KBM-7 (cell line): ENCODE data around the gene TMEM131.
"Not testable (repeated sequence)": the region's sequence is repeated elsewhere in the genome, so short reads cannot be mapped to it uniquely, and the experiment has no call there.

ENCODE experiments used
- DNase-seq: peaks from one replicate; pipeline ENCODE4 v3.0.0-alpha.2; 2015
- in situ Hi-C: fragments of 300-500 bp; cut with MboI; formaldehyde crosslinking; loops from 2 replicates; pipeline ENCODE4 v1.14.3; 2020; ENCODE audit warnings: low sequenced_read_pairs, low pct_unique_long_range_greater_than_20kb, mixed read lengths

Gene TMEM131

DNA sequence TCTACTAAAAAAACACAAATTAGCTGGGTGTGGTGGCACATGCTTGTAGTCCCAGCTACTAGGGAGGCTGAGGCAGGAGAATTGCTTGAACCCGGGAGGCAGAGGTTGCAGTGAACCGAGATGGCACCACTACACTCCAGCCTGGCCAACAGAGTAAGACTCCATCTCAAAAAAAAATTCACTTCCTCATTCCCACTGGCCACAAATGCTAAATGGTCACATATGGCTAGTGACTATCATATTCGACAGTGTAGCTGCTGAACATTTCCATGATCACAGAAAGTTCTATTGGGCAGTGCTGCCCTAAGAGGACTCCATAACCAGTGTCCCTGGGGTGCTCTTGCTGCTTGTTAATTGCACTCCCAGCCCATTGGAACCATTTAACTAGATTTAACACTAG is 26.3 kb upstream of the TMEM131 start:
- DNase-seq, in situ Hi-C loops: not testable (repeated sequence)

DNA sequence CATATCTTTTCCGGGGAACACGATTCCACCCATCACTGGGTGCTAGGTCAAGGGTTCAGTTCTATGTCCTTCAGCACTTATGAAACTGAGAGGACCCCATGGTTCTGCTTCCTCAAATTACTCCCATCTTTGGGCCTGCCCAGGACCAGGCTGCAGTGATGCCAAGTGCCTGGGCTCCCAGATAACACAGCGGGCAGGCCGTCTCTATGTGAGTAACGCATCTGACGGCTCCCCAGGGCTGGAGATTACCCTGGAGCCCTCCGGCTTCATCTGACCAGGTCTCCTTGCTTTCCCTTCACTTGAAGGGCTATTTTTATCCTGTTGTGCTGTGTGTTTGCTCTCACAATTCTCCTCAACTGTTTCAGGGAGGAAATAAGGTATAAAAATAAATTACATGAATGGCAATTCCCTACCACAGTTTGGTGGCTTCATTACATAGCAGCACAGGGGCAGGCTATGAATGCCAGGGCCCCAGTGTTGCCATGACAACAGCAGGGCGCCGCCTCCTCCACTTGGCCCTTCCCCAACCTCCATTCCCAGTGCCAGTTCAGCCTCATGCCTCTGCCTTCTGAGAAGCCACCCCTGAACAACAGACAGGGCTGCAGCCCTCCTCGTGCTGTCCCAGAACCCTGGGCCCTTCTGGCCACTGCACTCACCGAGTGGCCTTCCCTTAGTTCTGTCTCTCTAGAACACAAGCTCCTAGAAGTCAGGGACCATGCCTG is 25.4 kb upstream of the TMEM131 start:
- in situ Hi-C loops, result no loop called here
- no peak for DNase-seq

DNA sequence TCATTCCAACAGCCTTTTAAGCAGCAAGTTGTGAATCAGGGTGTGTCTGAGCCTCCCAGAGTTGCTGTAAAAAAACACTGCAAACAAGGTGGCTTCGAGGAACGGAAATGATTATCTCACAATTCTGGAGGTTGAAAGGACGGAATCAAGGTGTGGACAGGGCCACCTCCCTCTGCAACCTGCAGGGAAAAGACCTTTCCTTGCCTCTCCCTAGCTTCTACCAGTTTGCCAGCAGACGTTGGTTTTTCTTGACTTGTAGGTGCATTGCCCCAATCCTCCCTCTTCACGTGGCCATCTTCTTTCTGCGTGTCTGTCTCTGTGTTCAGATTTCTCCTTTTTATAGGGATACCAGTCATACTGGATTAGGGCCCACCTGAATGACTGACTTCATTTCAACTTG is 24.8 kb upstream of the TMEM131 start:
- no peak for DNase-seq
- in situ Hi-C loops, result no loop called here

DNA sequence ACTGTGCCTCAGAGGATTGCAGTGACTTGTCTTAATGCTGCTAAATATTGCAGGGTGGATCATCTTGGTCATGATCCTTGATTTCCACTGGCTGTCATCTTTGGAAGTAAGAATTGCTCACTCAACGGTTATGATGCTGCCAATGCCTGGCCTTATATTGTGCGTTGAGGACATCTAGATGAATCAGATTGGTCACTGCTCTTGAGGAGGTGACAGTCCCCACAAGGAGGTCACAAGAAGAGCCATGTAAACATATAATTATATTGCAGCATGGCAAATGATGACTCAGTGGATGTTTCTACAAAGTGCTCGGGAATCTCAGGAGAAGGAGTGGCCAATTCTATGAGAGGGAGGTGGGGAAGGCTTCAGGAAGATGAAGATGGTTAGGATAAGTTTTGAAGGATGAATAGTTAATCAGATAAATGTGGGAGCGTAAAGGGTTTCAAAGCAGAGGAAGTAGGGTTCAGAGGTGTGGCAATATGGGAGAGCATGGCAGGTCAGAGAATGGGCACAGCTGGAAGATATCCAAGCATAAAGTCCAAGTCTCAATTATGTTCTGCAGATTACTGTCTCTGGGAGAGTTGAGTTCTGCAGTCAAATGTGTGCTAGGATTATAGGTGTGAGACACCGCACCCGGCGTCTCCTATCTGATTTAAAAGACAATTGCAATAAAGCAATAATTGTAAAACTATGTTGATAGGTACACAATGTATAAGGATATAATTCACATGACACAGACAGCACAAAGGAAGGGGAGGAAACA is 21.3 kb upstream of the TMEM131 start:
- DNase-seq, result no peak
- in situ Hi-C loops, result no loop called here

DNA sequence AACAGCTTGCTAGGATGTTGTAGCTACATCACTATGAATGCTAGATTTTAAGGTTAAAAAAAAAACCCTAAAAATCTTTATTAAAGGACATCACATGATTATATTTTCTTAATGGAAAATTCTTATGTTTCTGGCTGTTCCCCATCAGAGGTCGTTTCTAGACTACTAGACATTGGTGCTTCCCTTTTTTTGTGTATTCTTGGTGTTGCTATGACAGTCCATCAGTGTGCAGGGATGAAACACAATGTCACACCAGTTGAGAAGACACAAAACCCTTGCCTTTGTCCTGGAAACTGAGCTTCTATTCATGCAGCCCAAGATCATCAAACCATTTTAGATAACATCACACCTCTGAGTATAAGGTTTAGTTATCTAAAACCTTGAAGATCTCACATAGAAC is 19.9 kb upstream of the TMEM131 start:
- in situ Hi-C loops, result no loop called here
- DNase-seq, result no peak

DNA sequence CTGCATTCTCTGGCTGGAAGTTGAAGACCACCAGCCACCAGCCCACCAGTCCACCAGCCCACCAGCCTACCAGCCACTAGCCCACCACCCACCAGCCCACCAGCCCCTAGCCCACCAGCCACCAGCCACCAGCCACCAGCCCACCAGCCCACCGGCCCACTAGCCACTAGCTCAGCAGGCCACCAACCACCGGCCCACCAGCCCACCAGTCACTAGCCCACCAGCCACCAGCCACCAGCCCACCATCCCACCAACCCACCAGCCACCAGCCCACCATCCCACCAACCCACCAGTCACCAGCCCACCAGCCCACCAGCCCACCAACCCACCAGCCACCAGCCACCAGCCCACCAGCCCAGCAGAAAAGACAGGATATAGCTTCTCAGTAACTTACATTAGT is 18.6 kb upstream of the TMEM131 start:
- in situ Hi-C loops, result no loop called here
- no peak for DNase-seq

DNA sequence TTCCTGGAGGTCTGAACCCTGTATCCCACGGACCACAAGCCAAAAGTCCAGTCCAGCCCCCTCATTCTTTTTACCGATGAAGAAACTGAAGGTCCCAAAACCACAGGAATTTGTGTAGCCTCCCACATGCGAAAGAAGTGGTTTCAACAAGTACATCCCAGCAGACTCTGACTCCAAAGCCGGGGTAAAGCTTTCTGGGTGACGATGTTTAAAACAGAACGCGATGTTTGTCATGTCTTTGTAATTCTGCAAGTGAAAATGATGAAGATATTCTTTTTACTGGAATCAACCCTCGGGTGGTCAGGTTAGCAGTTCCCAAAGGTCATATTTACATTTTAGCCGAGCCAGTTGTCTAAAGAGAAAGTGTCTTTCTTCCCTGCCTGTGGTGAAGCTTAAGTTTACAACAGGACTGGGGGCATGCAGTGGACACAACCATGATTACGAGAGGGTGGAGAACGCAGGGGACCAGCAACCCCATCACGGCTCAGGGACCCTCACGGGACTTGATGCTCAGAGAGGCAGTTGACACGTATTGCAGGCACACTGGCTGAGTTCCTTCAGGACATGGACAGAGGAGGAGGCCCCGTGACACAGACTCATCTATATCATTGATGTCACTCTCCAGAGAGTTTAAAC is 17.8 kb upstream of the TMEM131 start:
- in situ Hi-C loops, result no loop called here
- DNase-seq, result peak; percentile 19

DNA sequence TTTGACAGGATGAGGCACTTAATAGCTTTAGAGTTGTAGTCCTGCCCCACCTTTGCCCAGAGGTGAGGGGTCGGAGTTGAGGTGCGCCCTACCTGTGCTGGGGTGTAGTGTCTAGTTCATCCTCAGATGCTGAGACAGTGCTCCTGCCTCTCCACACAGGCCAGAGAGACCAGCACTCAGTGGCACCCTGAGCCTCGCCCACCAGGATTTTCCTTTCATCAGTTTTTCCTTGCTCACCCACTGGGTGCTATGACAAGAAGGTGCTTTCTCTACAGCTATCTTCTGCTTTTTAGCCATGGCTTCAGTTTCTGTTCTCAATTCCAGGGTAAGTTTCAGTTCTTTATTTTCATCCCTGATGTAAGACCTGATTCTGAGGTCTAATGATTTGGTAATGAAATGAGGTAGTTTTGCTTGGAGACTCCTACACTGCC is 16.8 kb upstream of the TMEM131 start:
- in situ Hi-C loops, result no loop called here

DNA sequence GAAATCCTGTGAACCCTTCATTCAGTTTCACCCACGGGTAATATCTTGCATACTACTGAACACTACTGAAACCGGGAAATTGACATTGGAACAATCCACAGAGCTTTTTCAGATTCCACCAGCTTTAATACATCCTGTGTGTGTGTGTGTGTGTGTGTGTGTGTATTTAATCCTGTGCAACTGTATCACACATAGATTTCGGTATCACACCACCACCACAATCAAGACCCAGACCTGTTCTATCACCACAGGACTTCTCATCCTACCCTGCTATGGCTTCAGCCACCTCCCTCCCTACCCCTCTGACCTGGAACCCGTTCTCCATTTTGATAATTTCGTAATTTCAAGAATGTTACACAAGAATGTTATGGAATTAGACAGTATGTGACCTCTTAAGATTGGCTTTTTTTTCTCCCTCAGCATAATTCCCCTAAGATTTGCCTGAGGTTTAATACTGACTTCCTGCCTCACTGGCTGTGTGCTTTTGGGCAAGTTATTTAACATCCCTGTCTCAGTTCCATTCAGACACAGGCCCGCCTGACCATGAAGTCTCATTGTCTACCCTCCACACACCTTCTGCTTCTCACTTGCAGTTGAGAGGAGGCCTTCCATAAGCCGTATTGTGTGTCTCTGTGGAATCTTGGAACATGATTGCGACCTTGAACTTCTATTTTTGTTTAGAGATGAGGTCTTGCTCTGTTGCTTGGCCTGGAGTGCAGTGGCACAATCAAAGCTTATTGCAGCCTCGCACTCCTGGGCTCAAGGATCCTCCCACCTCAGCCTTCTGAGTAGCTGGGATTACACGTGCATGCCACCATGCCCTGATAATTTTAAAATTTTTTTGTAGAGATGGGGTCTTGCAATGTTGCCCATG is 14.4 kb upstream of the TMEM131 start:
- in situ Hi-C loops, result no loop called here

More for the DNA sequence above, 16.8 kb upstream of the TMEM131 start:
- DNase-seq, result no peak

DNA sequence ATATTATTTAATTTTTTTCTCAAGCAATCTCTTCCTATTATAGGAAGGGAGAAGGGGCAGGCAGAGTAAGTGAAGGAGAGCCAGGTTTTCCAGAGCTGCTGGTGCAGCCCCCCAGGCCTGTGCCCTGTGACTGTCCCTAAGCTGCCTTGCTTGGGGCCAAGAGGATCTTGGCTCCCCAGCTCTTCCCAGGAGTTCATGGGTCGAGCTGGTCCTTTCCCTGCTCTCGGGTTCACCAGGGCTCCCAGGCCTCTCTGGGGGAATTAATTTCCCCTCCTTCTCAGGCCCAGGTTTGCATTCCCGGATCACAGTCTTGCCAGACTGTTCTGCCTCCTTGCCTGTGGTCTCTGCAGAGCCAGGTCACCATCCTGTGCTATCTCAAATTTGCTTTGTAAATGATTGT is 12.7 kb upstream of the TMEM131 start:
- DNase-seq, result no peak
- in situ Hi-C loops, result no loop called here

More for the DNA sequence above, 14.4 kb upstream of the TMEM131 start:
- no peak for DNase-seq

DNA sequence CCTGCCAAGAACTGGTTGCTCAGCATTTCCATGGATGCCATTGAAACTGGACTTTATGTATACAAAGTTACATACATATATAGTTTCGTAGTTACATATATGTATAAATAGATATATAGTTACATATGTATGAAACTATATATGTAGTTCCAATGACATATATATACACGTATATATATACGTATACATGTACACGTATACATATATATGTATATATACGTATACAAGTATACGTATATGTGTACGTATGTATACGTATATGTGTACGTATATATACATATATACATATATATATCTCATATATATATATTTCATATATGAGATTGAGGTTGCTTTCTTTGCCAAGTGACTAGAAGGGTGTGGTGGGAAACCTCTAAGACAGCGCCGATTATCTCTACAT is 10.6 kb upstream of the TMEM131 start:
- in situ Hi-C loops, result no loop called here
- no peak for DNase-seq

DNA sequence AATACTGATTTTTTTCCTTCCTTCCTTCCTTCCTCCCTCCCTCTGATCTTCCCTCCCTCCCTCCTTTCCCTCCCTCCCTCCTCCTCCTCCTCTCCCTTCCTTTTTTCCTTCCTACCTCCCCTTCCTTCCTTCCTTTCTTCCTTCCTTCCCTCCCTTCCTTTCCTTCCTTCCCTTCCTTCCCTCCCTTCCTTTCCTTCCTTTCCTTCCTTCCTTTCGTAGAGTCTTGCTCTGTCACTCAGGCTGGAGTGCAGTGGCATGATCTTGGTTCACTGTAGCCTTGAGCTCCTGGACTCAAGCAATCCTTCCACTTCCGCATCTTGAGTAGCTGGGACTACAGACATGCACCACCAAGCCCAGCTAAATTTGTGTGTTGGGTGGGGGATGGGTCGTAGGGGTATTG is 8.9 kb upstream of the TMEM131 start:
- in situ Hi-C loops, result no loop called here
- DNase-seq, result no peak

DNA sequence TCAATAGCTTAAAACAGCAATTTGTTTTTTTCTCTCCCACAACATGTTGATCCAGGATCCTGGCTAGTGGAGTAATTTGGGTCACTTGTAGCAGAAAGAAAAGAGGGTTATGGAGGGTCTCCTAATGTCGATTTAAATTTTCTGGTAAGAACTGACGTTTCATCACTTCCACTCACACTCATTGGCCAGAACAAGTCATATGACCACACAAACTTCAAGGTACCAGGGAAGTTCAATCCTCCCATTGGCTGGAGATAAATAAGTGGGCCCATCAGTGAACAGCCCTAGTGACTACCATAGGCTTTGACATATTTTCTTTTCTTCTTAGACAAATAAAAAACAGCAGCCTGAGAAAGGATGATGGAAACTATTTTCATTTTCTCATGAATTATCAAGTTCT is 8.3 kb upstream of the TMEM131 start:
- no peak for DNase-seq
- in situ Hi-C loops, result no loop called here

DNA sequence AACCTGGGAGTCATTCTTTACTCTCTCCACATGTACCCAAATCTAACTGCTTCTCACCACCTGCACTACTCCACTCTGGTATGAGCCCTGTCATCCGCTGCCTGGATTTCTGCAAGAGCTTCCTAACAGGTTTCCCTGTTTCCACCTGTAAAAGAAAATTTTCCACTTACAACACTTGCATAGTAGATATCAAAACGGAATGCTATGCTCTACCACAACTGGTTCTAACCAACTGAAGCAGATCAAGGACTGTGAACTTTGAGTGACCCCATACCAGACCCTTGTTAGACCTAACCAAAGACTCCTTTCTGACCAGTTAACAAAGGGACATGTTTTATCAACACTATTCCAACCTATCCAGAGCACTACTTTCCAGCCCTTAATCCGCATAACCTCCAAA is 3.8 kb upstream of the TMEM131 start:
- in situ Hi-C loops, result no loop called here
- no peak for DNase-seq

DNA sequence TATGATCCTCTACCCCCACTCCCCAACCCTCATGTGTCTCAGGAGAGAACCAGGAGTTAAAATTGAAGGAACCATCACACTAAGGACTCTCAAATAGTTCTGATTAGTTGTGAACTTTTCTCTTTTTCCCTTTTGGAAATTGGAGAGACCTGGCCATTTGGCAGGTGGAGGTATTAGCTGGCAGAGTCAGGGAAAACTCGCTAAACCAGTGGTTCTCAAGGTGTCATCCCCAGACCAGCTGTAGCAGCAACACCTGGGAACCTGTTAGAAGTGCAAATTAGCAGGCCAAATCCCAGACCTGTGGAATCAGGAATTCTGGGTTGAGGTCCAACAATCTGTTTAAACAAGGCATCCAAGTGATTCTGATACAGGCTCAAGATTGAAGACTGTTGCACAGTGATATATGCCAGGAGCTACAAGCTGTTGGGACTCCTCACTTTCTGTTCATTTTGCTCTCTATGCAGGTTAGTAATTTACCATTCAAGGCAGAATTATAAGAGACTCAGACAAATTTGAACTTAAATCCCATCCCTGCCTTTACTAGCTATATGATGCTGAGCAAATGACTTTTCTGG is 2.8 kb upstream of the TMEM131 start:
- in situ Hi-C loops, result no loop called here
- DNase-seq, result no peak

DNA sequence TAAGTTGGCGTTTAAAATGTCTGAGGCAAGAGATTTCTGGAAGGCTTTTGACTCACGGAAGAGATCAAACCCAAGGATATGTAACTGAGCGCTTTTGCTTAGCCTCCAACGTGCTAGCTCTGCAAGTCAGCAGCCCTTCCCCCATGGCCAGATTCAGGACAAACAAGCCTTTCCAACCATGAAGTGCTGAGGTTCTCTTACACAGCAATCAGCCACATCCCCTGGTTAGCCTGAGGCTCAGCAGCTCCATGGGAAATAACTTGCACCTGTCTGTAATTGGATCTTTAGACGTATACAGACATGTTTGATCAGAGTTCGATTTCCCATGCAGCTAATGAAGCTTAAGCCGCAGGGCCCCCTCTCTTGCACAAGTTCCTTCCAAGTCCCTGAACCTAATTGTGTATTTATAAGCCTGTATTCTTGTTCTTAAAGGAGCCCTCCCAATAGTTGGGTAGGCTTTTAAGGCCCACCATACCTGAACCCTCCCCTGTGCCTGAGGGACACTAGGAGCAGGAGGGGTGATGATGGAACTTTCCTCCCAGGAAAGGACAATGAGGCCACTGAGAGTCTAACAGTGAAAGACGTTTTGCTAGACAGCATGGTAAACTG is 2.1 kb upstream of the TMEM131 start:
- no peak for DNase-seq
- in situ Hi-C loops, result no loop called here

DNA sequence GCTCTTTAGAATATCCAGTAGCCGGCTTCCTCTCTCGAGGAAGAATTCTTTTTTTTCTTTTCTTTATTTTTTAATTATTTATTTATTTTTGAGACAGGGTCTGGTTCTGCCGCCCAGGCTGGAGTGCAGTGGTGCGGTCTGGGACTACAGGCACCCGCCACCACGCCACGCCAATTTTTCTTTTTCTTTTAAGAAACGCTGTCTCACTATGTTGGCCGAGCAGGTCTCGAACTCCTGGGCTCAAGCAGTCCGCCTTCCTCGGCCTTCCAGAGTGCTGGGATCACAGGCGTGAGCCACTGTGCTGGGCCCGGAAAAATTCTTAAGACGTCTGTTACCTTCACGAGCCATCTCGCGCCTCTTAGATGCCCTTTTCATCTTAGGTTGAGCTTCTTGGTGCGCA is 931 bp upstream of the TMEM131 start:
- in situ Hi-C loops, result no loop called here
- DNase-seq, result no peak

DNA sequence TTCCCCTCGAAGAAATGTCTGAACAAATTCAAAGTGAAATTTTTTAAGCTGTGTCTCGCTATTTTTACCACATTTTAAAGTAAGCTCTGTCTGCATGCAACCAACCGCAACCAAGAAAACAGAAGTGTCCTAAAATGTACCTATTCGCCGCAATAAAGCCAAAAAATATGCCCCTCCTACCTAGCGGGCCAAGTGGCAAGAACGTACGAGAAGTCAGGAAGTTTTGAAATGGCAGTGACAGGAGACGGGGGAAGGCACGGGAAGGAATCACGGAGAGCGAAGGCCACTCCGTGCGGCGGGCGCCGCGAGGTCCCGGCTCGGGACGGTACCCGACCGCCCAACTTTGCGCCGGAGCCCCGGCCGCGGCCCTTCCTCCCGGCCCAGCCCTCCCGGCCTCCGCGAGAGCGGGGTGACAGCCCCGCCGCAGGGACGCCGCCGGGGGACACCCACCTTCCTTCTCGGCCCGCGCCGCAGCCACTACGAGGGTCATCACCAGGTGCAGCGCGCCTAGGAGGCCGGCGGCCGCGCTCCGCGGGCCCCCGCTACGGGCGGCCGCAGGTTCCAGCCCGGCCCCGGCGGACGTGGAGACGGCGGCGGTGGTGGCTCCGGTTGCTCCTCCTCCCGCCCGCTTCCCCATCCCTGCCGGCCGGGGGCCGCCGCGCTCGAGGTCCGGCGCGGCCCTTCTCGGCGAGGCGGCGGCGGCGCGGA is 568 bp downstream of the TMEM131 start:
- in situ Hi-C loops, result no loop called here
- peak; percentile 83 for DNase-seq
